Fibroblast of peridontal ligament (primary cell): ENCODE results near the gene UNC93B1.

Experiments used
- DNase-seq: peaks from one replicate; pipeline ENCODE4 v3.0.0-alpha.2; 2010; ENCODE audit errors: extremely low read depth

The UNC93B1 gene

GRCh38 chr11:68022531-68022930, 18.6 kb upstream of the UNC93B1 start:
- DNase-seq = no peak

GRCh38 chr11:68021167-68021787, 17.4 kb upstream of the UNC93B1 start:
- peak; percentile 10 for DNase-seq

GRCh38 chr11:68020575-68020974, 16.7 kb upstream of the UNC93B1 start:
- DNase-seq = peak; percentile 30

GRCh38 chr11:68019486-68019885, 15.6 kb upstream of the UNC93B1 start:
- DNase-seq = no peak

GRCh38 chr11:68018730-68019190, 14.9 kb upstream of the UNC93B1 start:
- no peak for DNase-seq

DNA sequence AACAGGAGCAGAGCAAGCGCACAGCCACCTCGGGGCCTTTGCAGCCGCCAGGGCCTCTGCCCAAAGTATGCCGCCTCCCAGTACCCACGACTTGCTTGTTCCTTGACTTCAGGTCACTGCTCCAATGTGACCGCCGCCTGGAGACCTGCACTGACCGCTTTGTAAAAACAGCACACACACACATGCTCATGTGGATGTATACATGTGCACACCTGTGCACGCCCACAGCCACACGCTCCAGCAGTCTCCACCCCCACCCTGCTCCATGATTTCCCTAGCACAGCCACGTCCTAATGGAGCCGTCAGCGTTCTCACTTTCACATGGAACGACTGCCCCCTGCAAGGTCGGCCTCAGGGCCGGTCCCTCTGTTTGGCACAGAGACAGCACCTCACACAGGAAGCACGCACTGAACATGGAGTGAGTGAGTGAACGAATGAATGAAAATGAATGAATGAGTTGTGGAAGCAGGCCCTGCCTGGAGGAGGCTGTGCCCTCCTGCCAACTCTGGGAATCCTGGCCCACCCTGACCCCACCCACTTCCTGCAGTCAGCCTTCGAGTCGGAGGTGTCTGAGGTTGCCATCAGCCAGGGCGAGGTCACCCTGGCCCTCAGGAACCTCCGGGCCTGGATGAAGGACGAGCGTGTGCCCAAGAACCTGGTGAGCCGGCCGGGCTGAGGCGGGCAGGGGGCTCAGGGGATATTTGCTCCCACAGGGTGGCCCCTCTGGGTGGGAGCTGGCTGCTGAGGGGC, 14.3 kb upstream of the UNC93B1 start:
- DNase-seq = no peak

DNA sequence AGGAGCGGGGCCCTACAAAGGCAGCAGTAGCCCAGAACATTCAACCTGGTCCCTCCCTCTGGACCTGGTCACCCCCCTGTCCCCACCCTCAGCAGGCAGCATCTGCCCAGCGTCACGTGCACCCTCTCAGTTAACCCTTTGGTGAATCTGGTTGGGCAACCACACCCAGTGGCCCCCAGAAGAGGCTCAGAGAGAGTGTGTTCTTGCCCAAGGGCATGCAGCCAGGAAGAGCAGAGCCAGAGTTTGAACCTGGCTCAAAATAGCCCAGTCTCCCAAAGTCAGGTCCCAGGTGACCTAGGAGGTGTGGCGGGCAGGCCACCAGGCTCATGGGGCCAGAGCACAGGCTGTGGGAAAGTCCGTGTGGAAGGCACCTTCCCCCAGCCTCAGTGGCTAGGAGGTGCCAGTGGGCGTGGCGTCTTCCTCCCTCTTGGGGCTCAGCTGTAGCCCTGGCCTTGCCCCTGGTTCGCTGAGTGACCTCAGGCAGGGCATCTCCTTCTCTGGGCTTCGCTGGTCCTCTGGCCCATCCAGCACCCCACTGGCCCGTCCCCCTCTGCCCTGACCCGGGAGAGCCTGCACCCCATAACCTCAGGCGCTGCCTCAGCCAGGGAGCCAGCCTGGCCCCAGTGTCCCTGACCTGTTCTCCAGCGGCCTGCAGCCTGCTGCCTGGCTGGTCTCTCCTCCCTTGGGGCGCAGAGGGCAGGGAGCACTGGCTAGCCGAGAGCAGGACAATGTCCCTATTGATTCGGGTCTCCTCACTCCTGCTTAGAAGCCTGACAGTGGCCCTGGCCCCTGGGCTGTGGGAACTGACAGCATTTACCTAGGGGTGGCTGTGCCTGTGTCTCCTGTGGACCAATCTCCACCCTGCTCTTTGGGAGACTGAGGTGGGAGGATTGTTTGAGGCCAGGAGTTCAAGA, 13.3 kb upstream of the UNC93B1 start:
- no peak for DNase-seq

DNA sequence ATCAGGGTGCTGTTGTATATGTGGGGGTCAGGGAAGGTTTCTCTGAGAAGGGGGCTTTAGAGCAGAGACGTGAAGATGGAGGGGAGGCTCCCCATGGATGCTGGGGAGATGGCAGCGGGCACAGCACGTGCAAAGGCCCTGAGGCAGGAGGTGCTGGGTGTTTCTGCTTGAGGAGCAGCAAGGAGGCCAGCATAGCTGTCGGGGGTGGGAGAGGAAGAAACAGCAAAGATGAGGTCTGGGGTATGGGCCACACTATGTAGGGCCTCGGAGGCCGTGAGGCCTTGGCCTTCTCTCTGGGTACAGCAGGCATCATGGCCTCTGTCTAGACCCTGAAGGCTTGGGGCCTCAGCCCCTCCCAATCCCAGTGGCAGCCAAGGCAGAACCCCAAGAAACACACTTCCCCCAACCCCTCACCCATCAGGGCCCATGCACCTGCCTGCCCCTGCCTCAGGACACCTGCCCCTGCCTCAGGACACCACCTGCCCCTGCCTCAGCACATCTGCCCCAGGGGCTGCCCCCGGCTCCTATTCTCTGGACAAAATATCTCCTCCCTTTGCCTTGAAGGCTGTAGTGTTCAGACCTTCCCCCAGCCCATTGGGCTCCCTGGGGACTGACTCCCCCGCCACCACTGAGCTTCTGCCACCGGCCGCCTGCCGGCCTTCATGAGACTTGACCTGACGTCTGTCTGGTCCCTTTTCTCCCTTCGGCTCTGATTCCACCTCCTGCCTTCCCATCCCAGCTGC, 12.4 kb upstream of the UNC93B1 start:
- DNase-seq = no peak

GRCh38 chr11:68015467-68015866, 11.6 kb upstream of the UNC93B1 start:
- DNase-seq = no peak

- no peak for DNase-seq
These were observed 11.1 kb upstream of the UNC93B1 start for GRCh38 chr11:68014947-68015447.

GRCh38 chr11:68014157-68014946, 10.5 kb upstream of the UNC93B1 start:
- peak; percentile 91 for DNase-seq

GRCh38 chr11:68013611-68014156, 9.8 kb upstream of the UNC93B1 start:
- no peak for DNase-seq

- DNase-seq = peak; percentile 92
These were observed 9.1 kb upstream of the UNC93B1 start for GRCh38 chr11:68012843-68013610.

- no peak for DNase-seq
These were observed 8.3 kb upstream of the UNC93B1 start for GRCh38 chr11:68012044-68012842.

GRCh38 chr11:68011051-68011943, 7.4 kb upstream of the UNC93B1 start:
- no peak for DNase-seq

- DNase-seq = peak; percentile 88
These were observed 6.5 kb upstream of the UNC93B1 start, which contains the start of gene ALDH3B1 for GRCh38 chr11:68010090-68011041. Gene ALDH3B1 (plus strand): TSS chr11:68010327. CDS start chr11:68015298, 4,971 bp downstream.
